IMR-90 (cell line): Measurements from ENCODE around the gene LILRA1. TPM values are rescaled to one million over a fixed set of nuclear protein-coding genes. Genes with fewer than 3 reads are reported as not detected.
"Not testable (repeated sequence)": the region's sequence is repeated elsewhere in the genome, so short reads cannot be mapped to it uniquely, and the experiment has no call there.

Experiments
- ATAC-seq: fragments of 200-7000 bp; cut with Tn5 transposase; 2 replicates; pipeline ENCODE4 v1.9.1; 2020; ENCODE audit warnings: low read depth, mild to moderate bottlenecking, moderate library complexity
- Bru-seq: library from RNA; stranded (reverse); fragments of 400-500 nt; gene quantifications from one replicate; lab custom pipeline; 2021; lab: Mats Ljungman, UMichigan
- BruChase-seq, 2 experiments: library from RNA; stranded (reverse); fragments of 400-500 nt; gene quantifications; one replicate each; lab custom pipeline; 2021; lab: Mats Ljungman, UMichigan
- BruUV-seq: library from RNA; stranded (reverse); fragments of 400-500 nt; replicated peaks from 2 replicates; lab custom pipeline; 2021; lab: Mats Ljungman, UMichigan
- CTCF ChIA-PET: fragments of 300-600 bp; formaldehyde crosslinking; extraction: SDS; loops from one replicate; lab custom pipeline; 2021; ENCODE audit warnings: antibody characterized with exemption; lab: Yijun Ruan, JAX
- POLR2A ChIA-PET: fragments of 300-600 bp; sonication (Branson Sonifier 250); formaldehyde crosslinking; loops from one replicate; lab custom pipeline; 2022; ENCODE audit warnings: antibody characterized with exemption; ENCODE audit not compliant: unreplicated experiment; lab: Charles Lee
- DNase-seq: peaks from one replicate; pipeline ENCODE4 v3.0.0; 2013
- H2AFZ ChIP-seq: replicated peaks from 2 replicates; pipeline ENCODE3; 2013; ENCODE audit warnings: low read length, mild to moderate bottlenecking; ENCODE audit not compliant: poor library complexity
- H2AK5ac ChIP-seq: 2 replicates; pipeline ENCODE4 v1.6.1; 2013; ENCODE audit warnings: low read depth, low read length, inconsistent platforms
- H2AK9ac ChIP-seq: replicated peaks from 2 replicates; pipeline ENCODE3; 2013; ENCODE audit warnings: mild to moderate bottlenecking, low read depth, low read length, moderate library complexity; ENCODE audit not compliant: poor library complexity
- H2BK120ac ChIP-seq: 2 replicates; pipeline ENCODE4 v1.6.1; 2013; ENCODE audit warnings: low read depth, low read length, inconsistent platforms
- H2BK15ac ChIP-seq: 3 replicates; pipeline ENCODE4 v1.6.1; 2013; ENCODE audit warnings: low read depth, low read length, inconsistent platforms
- H2BK20ac ChIP-seq: 2 replicates; pipeline ENCODE4 v1.6.1; 2013; ENCODE audit warnings: low read depth, mild to moderate bottlenecking, inconsistent platforms, low read length, moderate library complexity
- H2BK5ac ChIP-seq: 2 replicates; pipeline ENCODE4 v1.6.1; 2013; ENCODE audit warnings: mild to moderate bottlenecking, low read depth, low read length, inconsistent platforms; ENCODE audit not compliant: poor library complexity, severe bottlenecking
- H3K14ac ChIP-seq: replicated peaks from 2 replicates; pipeline ENCODE4 v1.6.1; 2013; ENCODE audit warnings: low read depth, low read length, inconsistent platforms
- H3K18ac ChIP-seq: 2 replicates; pipeline ENCODE4 v1.6.1; 2013; ENCODE audit warnings: low read depth, low read length, control low read depth
- H3K23ac ChIP-seq: 2 replicates; pipeline ENCODE4 v1.6.1; 2013; ENCODE audit warnings: low read depth, low read length, inconsistent platforms
- H3K27ac ChIP-seq: 2 replicates; pipeline ENCODE4 v1.5.1; 2013; ENCODE audit warnings: mild to moderate bottlenecking, control low read depth, low read length; ENCODE audit not compliant: insufficient read depth
- H3K27me3 ChIP-seq: 2 replicates; pipeline ENCODE4 v1.6.1; 2013; ENCODE audit warnings: low read length; ENCODE audit not compliant: control insufficient read depth, insufficient read depth
- H3K36me3 ChIP-seq: 2 replicates; pipeline ENCODE4 v1.6.1; 2013; ENCODE audit warnings: low read length, mixed read lengths; ENCODE audit not compliant: control insufficient read depth, insufficient read depth
- H3K4ac ChIP-seq: 2 replicates; pipeline ENCODE4 v1.6.1; 2013; ENCODE audit warnings: low read depth, low read length, inconsistent platforms
- H3K4me1 ChIP-seq: 2 replicates; pipeline ENCODE4 v1.6.1; 2013; ENCODE audit warnings: low read length, mixed read lengths; ENCODE audit not compliant: control insufficient read depth, insufficient read depth
- H3K4me2 ChIP-seq: 2 replicates; pipeline ENCODE4 v1.6.1; 2013; ENCODE audit warnings: low read depth, mild to moderate bottlenecking, control low read depth, low read length, moderate library complexity
- H3K4me3 ChIP-seq: 2 replicates; pipeline ENCODE4 v1.5.1; 2013; ENCODE audit warnings: low read depth, mild to moderate bottlenecking, control low read depth, low read length, moderate library complexity; ENCODE audit not compliant: insufficient read depth
- H3K56ac ChIP-seq: 2 replicates; pipeline ENCODE4 v1.6.1; 2013; ENCODE audit warnings: low read length, inconsistent platforms; ENCODE audit not compliant: insufficient read depth; ENCODE audit errors: extremely low read depth
- H3K79me1 ChIP-seq, 2 experiments: 2 replicates each; pipeline ENCODE4 v1.6.1; 2013; ENCODE audit warnings: low read length in 2 of 2, inconsistent platforms in 1 of 2, low read depth in 1 of 2
- H3K9ac ChIP-seq: 2 replicates; pipeline ENCODE4 v1.6.1; 2013; ENCODE audit warnings: low read depth, low read length, control low read depth
- H3K9me1 ChIP-seq: 2 replicates; pipeline ENCODE4 v1.6.1; 2013; ENCODE audit warnings: low read length, inconsistent platforms; ENCODE audit not compliant: insufficient read depth
- H3K9me3 ChIP-seq: 2 replicates; pipeline ENCODE4 v1.6.1; 2013; ENCODE audit warnings: low read length; ENCODE audit not compliant: control insufficient read depth, insufficient read depth
- H4K20me1 ChIP-seq: 2 replicates; pipeline ENCODE4 v1.6.1; 2013; ENCODE audit warnings: low read length, inconsistent platforms; ENCODE audit not compliant: insufficient read depth
- H4K5ac ChIP-seq: 2 replicates; pipeline ENCODE4 v1.6.1; 2013; ENCODE audit warnings: mild to moderate bottlenecking, low read depth, low read length, control low read depth
- H4K8ac ChIP-seq, 2 experiments: 2 replicates each; pipeline ENCODE4 v1.6.1; 2013; ENCODE audit warnings: low read depth in 2 of 2, low read length in 2 of 2, control low read depth in 1 of 2, inconsistent platforms in 1 of 2
- H4K91ac ChIP-seq: 2 replicates; pipeline ENCODE4 v1.6.1; 2013; ENCODE audit warnings: low read depth, low read length, inconsistent platforms; ENCODE audit not compliant: insufficient read depth
- WGBS, 2 experiments: methylation state at CpG; one replicate each; pipeline versions ENCODE4 v1.1.5 to v1.1.7; 2013; ENCODE audit warnings: missing lambda C conversion rate in 2 of 2; ENCODE audit not compliant: insufficient read length in 1 of 2; ENCODE audit errors: extremely low coverage in 2 of 2; 5-methylcytosine and 5-hydroxymethylcytosine counted together
- dilution Hi-C: fragments of 300-500 bp; cut with HindIII; formaldehyde crosslinking; loops from one replicate; pipeline ENCODE4 v1.14.3; 2018; ENCODE audit warnings: low sequenced_read_pairs; ENCODE audit not compliant: unreplicated experiment
- in situ Hi-C: fragments of 300-500 bp; cut with MboI; formaldehyde crosslinking; loops from 3 replicates; pipeline ENCODE4 v1.14.3; 2019; ENCODE audit warnings: low sequenced_read_pairs, inconsistent platforms, mixed read lengths
- intact Hi-C: fragments of 100-400 bp; cut with micrococcal nuclease; formaldehyde crosslinking; loops from 2 replicates; pipeline ENCODE4 v1.10.0; 2022
- long read RNA-seq: library from polyadenylated mRNA; unstranded; transcript quantifications from one replicate; pipeline ENCODE4 v2.0.0, GENCODE V29; 2021; ENCODE audit not compliant: unreplicated experiment
- polyA plus RNA-seq, 3 experiments: library from polyadenylated mRNA; depleted of rRNA; stranded (reverse); fragments of >200 nt; gene quantifications; 2 replicates each; pipeline ENCODE4 v1.2.3, GENCODE V29; 2012; ENCODE audit warnings: low replicate concordance in 1 of 3
- total RNA-seq: library from RNA; depleted of rRNA; stranded (reverse); fragments of >200 nt; gene quantifications from 2 replicates; pipeline ENCODE4 v1.2.3, GENCODE V29; 2012; rRNA removed

Gene LILRA1
- total RNA-seq, result not detected in 2 replicates
- polyA plus RNA-seq (2012; rRNA removed), result not detected in 2 replicates
- polyA plus RNA-seq (2012; cell fraction: cytosol; rRNA removed), result not detected in 2 replicates
- polyA plus RNA-seq (2012; cell fraction: nucleus; rRNA removed; ENCODE audit: low replicate concordance), result not detected in 2 replicates
- Bru-seq, nascent RNA, result not detected
- not detected for BruChase-seq, experiment 1, labeled RNA remaining after a 6-hour chase
- BruChase-seq, experiment 2, labeled RNA remaining after a 2-hour chase, result not detected
- long read RNA-seq, result 0 reads

DNA sequence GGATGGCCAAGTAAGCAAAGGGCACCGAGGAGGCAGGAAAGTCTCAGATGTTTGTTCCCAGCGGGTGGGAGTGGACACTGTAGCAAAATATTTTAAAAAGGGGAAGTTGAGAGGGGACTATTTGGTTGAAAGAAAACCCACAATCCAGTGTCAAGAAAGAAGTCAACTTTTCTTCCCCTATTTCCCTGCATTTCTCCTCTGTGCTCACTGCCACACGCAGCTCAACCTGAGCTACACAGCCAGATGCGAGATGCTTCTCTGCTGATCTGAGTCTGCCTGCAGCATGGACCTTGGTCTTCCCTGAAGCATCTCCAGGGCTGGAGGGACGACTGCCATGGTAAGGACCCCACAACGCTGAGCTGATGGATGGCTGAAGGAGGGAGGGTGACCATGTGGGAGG lies at the start of gene LILRA1:
Gene LILRA1 (plus strand): TSS at position 188 of the 400 bp plus-strand sequence. CDS start 613 bp downstream, outside the sequence.
- H2AFZ ChIP-seq, H3K79me1 ChIP-seq, H3K4me1 ChIP-seq, H2BK15ac ChIP-seq, H2BK5ac ChIP-seq, H3K23ac ChIP-seq, intact Hi-C loops, H4K5ac ChIP-seq, H3K27ac ChIP-seq, ATAC-seq, H4K8ac ChIP-seq, H2BK120ac ChIP-seq, DNase-seq, H3K14ac ChIP-seq, CTCF ChIA-PET, H2AK5ac ChIP-seq, H3K27me3 ChIP-seq, H2AK9ac ChIP-seq, H2BK20ac ChIP-seq, in situ Hi-C loops, BruUV-seq, dilution Hi-C loops, POLR2A ChIA-PET, H4K91ac ChIP-seq, H3K9me1 ChIP-seq, H3K4me2 ChIP-seq, H3K36me3 ChIP-seq, H3K4ac ChIP-seq, H3K56ac ChIP-seq, H3K18ac ChIP-seq, H4K20me1 ChIP-seq, H3K4me3 ChIP-seq, H3K9ac ChIP-seq: not testable (repeated sequence)
- WGBS, 2 experiments, result no CpG with 5 or more reads among the region's 6 CpGs
- H3K9me3 ChIP-seq, result peaks cover 46% of the 10 kb centered on the region
